Stomach smooth muscle (tissue), 2 donors: ENCODE results near the gene IMPG2.

Source experiments
- H3K27ac ChIP-seq: one replicate; pipeline ENCODE4 v1.7.0; 2013; ENCODE audit warnings: mild to moderate bottlenecking, low read length, inconsistent platforms
- H3K27me3 ChIP-seq, 2 donors: one replicate each; pipeline ENCODE4 v1.7.0; 2013; ENCODE audit warnings: low read length in 2 of 2; ENCODE audit not compliant: insufficient read depth in 2 of 2, control insufficient read depth in 1 of 2
- H3K36me3 ChIP-seq, 2 donors: one replicate each; pipeline ENCODE4 v1.7.0; 2013; ENCODE audit warnings: low read length in 2 of 2; ENCODE audit not compliant: control insufficient read depth in 2 of 2, insufficient read depth in 2 of 2
- H3K4me1 ChIP-seq: one replicate; pipeline ENCODE4 v1.7.0; 2013; ENCODE audit warnings: low read length; ENCODE audit not compliant: control insufficient read depth, insufficient read depth
- H3K4me3 ChIP-seq, 2 donors: one replicate each; pipeline ENCODE4 v1.7.0; 2013; ENCODE audit warnings: low read length in 2 of 2
- H3K9ac ChIP-seq, 2 donors: one replicate each; pipeline ENCODE4 v1.7.0; 2013; ENCODE audit warnings: low read length in 2 of 2, mild to moderate bottlenecking in 1 of 2
- H3K9me3 ChIP-seq, 2 donors: one replicate each; pipeline ENCODE4 v1.7.0; 2013; ENCODE audit warnings: low read length in 2 of 2; ENCODE audit not compliant: control insufficient read depth in 2 of 2
- donor health status: healthy.
- donor health status: Pancreatic carcinoma.

IMPG2 gene

GRCh38 chr3:101216710-101217465, 103.5 kb downstream of the IMPG2 start:
- Histone ChIP-seq H3K4me1 (peaks cover 4% of the 10 kb centered on the region), H3K27ac (no peak overlapping the region)

GRCh38 chr3:101212730-101213129, 107.6 kb downstream of the IMPG2 start:
- H3K27me3 ChIP-seq = no peaks in the 10 kb centered on the region
- H3K9me3 ChIP-seq = no peaks in the 10 kb centered on the region
- H3K27ac ChIP-seq = no peak overlapping the region
- H3K9ac ChIP-seq = no peak overlapping the region
- H3K4me3 ChIP-seq = no peak overlapping the region
- H3K4me1 ChIP-seq = peaks cover 4% of the 10 kb centered on the region
- no peaks in the 10 kb centered on the region for H3K36me3 ChIP-seq

More at GRCh38 chr3:101216710-101217465, 103.5 kb downstream of the IMPG2 start:
- Histone ChIP-seq H3K4me3 (no peak overlapping the region), H3K36me3 (no peaks in the 10 kb centered on the region), H3K9me3 (no peaks in the 10 kb centered on the region), H3K27me3 (no peaks in the 10 kb centered on the region), H3K9ac (no peak overlapping the region)

- Histone ChIP-seq H3K27ac (no peak overlapping the region), H3K4me1 (peaks cover 4% of the 10 kb centered on the region), H3K27me3 (no peaks in the 10 kb centered on the region), H3K36me3 (no peaks in the 10 kb centered on the region), H3K9ac (no peak overlapping the region), H3K9me3 (no peaks in the 10 kb centered on the region), H3K4me3 (no peak overlapping the region)
Observed at GRCh38 chr3:101204246-101204645, 116.1 kb downstream of the IMPG2 start.

GRCh38 chr3:101203411-101203810, 117.0 kb downstream of the IMPG2 start:
- no peaks in the 10 kb centered on the region for H3K27me3 ChIP-seq
- peaks cover 4% of the 10 kb centered on the region for H3K4me1 ChIP-seq
- no peak overlapping the region for H3K4me3 ChIP-seq
- no peak overlapping the region for H3K9ac ChIP-seq
- H3K27ac ChIP-seq = no peak overlapping the region
- H3K9me3 ChIP-seq = no peaks in the 10 kb centered on the region
- no peaks in the 10 kb centered on the region for H3K36me3 ChIP-seq

GRCh38 chr3:101202640-101203039, 117.7 kb downstream of the IMPG2 start:
- peaks cover 4% of the 10 kb centered on the region for H3K4me1 ChIP-seq
- H3K36me3 ChIP-seq = no peaks in the 10 kb centered on the region
- H3K27me3 ChIP-seq = no peaks in the 10 kb centered on the region
- no peaks in the 10 kb centered on the region for H3K9me3 ChIP-seq
- H3K27ac ChIP-seq = no peak overlapping the region
- H3K9ac ChIP-seq = no peak overlapping the region
- no peak overlapping the region for H3K4me3 ChIP-seq

- Histone ChIP-seq H3K36me3 (no peaks in the 10 kb centered on the region), H3K9ac (no peak overlapping the region), H3K27ac (no peak overlapping the region), H3K4me1 (peaks cover 9% of the 10 kb centered on the region), H3K4me3 (no peak overlapping the region), H3K27me3 (no peaks in the 10 kb centered on the region), H3K9me3 (no peaks in the 10 kb centered on the region)
Observed at GRCh38 chr3:101200461-101200860, 119.9 kb downstream of the IMPG2 start.

- H3K4me1 ChIP-seq = peaks cover 5% of the 10 kb centered on the region
- no peaks in the 10 kb centered on the region for H3K9me3 ChIP-seq
- no peaks in the 10 kb centered on the region for H3K36me3 ChIP-seq
- no peak overlapping the region for H3K9ac ChIP-seq
- no peak overlapping the region for H3K4me3 ChIP-seq
- H3K27ac ChIP-seq = no peak overlapping the region
- H3K27me3 ChIP-seq = no peaks in the 10 kb centered on the region
Observed at GRCh38 chr3:101195951-101196713, 124.2 kb downstream of the IMPG2 start.

GRCh38 chr3:101194392-101194791, 126.0 kb downstream of the IMPG2 start:
- H3K27ac ChIP-seq = no peak overlapping the region
- no peak overlapping the region for H3K4me3 ChIP-seq
- no peaks in the 10 kb centered on the region for H3K36me3 ChIP-seq
- no peaks in the 10 kb centered on the region for H3K27me3 ChIP-seq
- H3K9ac ChIP-seq = no peak overlapping the region
- no peaks in the 10 kb centered on the region for H3K9me3 ChIP-seq
- peaks cover 5% of the 10 kb centered on the region for H3K4me1 ChIP-seq

- H3K9me3 ChIP-seq = no peaks in the 10 kb centered on the region
- H3K36me3 ChIP-seq = no peaks in the 10 kb centered on the region
Observed at GRCh38 chr3:101193957-101194356, 126.4 kb downstream of the IMPG2 start.

GRCh38 chr3:101189796-101190195, 130.6 kb downstream of the IMPG2 start:
- Histone ChIP-seq H3K36me3 (no peaks in the 10 kb centered on the region), H3K27me3 (no peaks in the 10 kb centered on the region), H3K9ac (no peak overlapping the region), H3K9me3 (no peaks in the 10 kb centered on the region), H3K4me3 (no peak overlapping the region), H3K27ac (no peak overlapping the region), H3K4me1 (no peaks in the 10 kb centered on the region)

More at GRCh38 chr3:101193957-101194356, 126.4 kb downstream of the IMPG2 start:
- Histone ChIP-seq H3K27me3 (no peaks in the 10 kb centered on the region), H3K9ac (no peak overlapping the region), H3K4me1 (peaks cover 5% of the 10 kb centered on the region), H3K27ac (no peak overlapping the region), H3K4me3 (no peak overlapping the region)

GRCh38 chr3:101189176-101189575, 131.2 kb downstream of the IMPG2 start:
- Histone ChIP-seq H3K27ac (no peak overlapping the region), H3K4me3 (no peak overlapping the region), H3K4me1 (no peaks in the 10 kb centered on the region), H3K36me3 (no peaks in the 10 kb centered on the region), H3K27me3 (no peaks in the 10 kb centered on the region), H3K9me3 (no peaks in the 10 kb centered on the region), H3K9ac (no peak overlapping the region)
